ENCODE data around the gene PRKCB.

PRKCB gene

GRCh38 chr16:23835390-23836077, at the start of gene PRKCB:
Gene PRKCB (plus strand): TSS chr16:23835983.
- peak; percentile 82 for DNase-seq

GRCh38 chr16:23786964-23787561, 48.7 kb upstream of the PRKCB start:
- DNase-seq = no peak

- DNase-seq = no peak
These were observed 47.1 kb upstream of the PRKCB start for GRCh38 chr16:23788685-23789084.

- DNase-seq = no peak
These were observed 40.4 kb upstream of the PRKCB start for GRCh38 chr16:23795378-23795777.

- no peak for DNase-seq
These were observed 38.8 kb upstream of the PRKCB start for GRCh38 chr16:23796941-23797340.

- peak; percentile 60 for DNase-seq
These were observed 34.4 kb upstream of the PRKCB start for GRCh38 chr16:23801378-23801777.

- no peak for DNase-seq
These were observed 33.0 kb upstream of the PRKCB start for GRCh38 chr16:23802776-23803175.

GRCh38 chr16:23803591-23804123, 32.1 kb upstream of the PRKCB start:
- peak; percentile 31 for DNase-seq

GRCh38 chr16:23807028-23807427, 28.8 kb upstream of the PRKCB start:
- peak; percentile 23 for DNase-seq

- DNase-seq = no peak
These were observed 14.3 kb upstream of the PRKCB start for GRCh38 chr16:23821467-23821866.

GRCh38 chr16:23821875-23822688, 13.7 kb upstream of the PRKCB start:
- DNase-seq = no peak

GRCh38 chr16:23823475-23824384, 12.1 kb upstream of the PRKCB start:
- DNase-seq = no peak

- no peak for DNase-seq
These were observed 10.9 kb upstream of the PRKCB start for GRCh38 chr16:23824909-23825308.

- no peak for DNase-seq
These were observed 9.2 kb upstream of the PRKCB start for GRCh38 chr16:23826528-23827045.

- no peak for DNase-seq
These were observed 8.7 kb upstream of the PRKCB start for GRCh38 chr16:23827057-23827456.

- no peak for DNase-seq
These were observed 6.3 kb upstream of the PRKCB start for GRCh38 chr16:23829454-23829853.

GRCh38 chr16:23830276-23830675, 5.5 kb upstream of the PRKCB start:
- DNase-seq = no peak

- no peak for DNase-seq
These were observed 2.9 kb upstream of the PRKCB start for GRCh38 chr16:23832882-23833281.

- DNase-seq = no peak
These were observed 2.3 kb upstream of the PRKCB start for GRCh38 chr16:23833504-23833903.

GRCh38 chr16:23833960-23834685, 1.7 kb upstream of the PRKCB start:
- DNase-seq = no peak

GRCh38 chr16:23836078-23836403, 258 bp downstream of the PRKCB start:
- no peak for DNase-seq

Data from femur (tissue), 1 donor.